NOMO-1 treated with DMSO at 0.1 percent for 48 hours (cell line): Measurements from ENCODE around the gene NR6A1.
"Not testable (repeated sequence)": the region's sequence is repeated elsewhere in the genome, so short reads cannot be mapped to it uniquely, and the experiment has no call there.

ENCODE experiments used
- DNase-seq: peaks from one replicate; lab custom pipeline; 2025; ENCODE audit not compliant: unreplicated experiment; lab: John Stamatoyannopoulos, UW

The NR6A1 gene

GRCh38 chr9:124761710-124762109, 9.4 kb downstream of the NR6A1 start:
- peak; percentile 89 for DNase-seq

DNA sequence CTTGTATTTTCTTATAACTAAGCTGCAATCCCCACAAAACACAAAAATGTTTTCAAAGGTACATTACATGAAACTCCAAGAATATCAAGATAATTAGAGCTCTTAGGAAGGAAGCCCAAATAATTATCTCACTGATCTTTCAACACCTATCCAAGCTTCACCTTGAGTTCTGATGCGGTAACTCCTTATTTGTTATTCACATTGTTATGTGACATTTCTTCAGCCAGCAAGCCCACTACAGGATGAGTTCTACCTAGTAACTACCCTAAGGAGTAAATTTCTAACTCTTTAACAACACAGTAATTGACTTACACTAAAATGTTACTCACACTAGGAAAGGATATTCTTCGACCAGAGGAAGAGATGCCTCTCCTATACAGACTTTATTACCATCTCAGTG, 9.9 kb downstream of the NR6A1 start:
- no peak for DNase-seq

DNA sequence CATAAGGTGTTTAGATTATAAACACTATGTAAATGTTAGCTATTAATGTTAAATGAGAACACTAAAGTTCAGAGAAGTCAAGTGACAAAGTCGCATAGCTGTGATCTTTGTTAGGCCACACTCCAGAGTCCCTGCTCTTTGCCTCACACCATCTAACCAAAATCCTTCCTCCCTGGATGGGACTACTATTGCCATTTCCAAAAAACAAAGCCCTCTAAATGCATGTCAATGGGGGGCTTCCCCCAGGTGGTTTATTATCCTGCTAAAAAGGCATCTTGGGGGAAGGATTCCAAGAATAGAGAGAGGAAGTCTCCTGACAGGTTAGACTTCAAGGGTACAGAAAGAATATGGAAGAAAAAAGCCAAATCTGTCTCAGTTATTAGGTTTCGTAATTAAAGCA, 10.4 kb downstream of the NR6A1 start:
- no peak for DNase-seq

DNA sequence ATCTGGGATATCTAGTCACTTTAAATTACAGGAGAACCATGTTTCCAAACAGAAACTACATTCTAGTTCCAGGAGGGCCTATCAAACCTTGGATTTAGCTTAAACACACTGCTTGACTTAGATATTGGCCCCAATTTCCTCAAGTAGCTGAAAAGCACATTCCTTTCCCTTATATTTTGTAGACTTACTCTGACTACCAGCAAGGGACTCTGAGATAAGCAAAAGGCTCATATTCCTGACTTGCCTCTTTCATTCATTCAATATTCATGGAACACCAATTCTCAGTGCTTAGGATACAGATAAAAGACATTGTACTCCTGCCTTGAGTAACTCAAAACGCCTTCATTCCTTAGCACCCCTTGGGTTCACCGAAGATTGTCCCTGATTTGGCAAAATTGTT, 11.8 kb downstream of the NR6A1 start:
- no peak for DNase-seq

GRCh38 chr9:124758691-124759090, 12.4 kb downstream of the NR6A1 start:
- DNase-seq: no peak

- peak; percentile 93 for DNase-seq
Measured at GRCh38 chr9:124758061-124758460, 13.1 kb downstream of the NR6A1 start.

GRCh38 chr9:124757616-124758015, 13.5 kb downstream of the NR6A1 start:
- no peak for DNase-seq

- no peak for DNase-seq
Measured at GRCh38 chr9:124756011-124756410, 15.1 kb downstream of the NR6A1 start.

GRCh38 chr9:124755061-124755460, 16.1 kb downstream of the NR6A1 start:
- DNase-seq: no peak

DNA sequence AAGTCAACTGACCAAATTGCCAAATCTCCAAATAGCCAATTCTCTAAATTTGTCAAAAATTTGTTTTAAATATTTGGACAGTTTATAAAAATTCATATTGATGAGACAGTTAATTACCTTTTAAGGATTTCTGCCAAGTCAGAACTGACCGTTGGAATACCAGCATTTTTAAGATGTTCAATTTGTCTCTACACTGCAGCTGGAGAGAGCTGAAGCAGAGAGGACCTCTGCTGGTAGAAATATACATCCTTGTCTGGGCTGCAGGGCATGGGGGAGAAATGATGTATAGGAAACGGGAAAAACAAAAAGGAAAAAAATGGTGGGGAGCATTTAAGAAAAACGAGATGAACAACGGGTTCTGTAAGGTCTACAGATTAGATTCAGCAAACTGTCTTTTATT, 16.8 kb downstream of the NR6A1 start:
- no peak for DNase-seq

- no peak for DNase-seq
Measured at GRCh38 chr9:124752967-124753366, 18.1 kb downstream of the NR6A1 start.

GRCh38 chr9:124749781-124750180, 21.3 kb downstream of the NR6A1 start:
- peak; percentile 40 for DNase-seq

- no peak for DNase-seq
Measured at GRCh38 chr9:124749284-124749683, 21.8 kb downstream of the NR6A1 start.

GRCh38 chr9:124747065-124747464, 24.0 kb downstream of the NR6A1 start:
- DNase-seq: no peak

GRCh38 chr9:124743686-124744348, 27.3 kb downstream of the NR6A1 start:
- DNase-seq: no peak

DNA sequence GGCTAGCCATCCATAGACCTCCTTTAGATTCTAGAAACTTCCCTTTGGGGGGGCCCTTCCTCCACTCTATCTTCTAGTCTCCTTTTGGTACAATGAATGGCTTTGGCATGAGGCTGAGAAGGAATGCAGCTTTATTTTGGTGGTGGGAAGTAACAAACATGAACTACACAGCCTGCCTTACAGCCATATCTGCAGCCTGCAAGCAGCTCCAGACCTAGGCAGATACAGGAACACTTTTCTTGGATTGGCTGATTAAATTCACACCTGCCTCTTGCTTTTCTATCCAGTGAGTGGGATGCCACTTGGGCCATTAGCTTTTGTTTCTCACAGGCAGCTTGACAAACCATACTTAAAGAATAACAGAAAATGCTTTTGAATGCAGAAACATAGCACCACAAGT, 28.2 kb downstream of the NR6A1 start:
- DNase-seq: no peak

- no peak for DNase-seq
Measured at GRCh38 chr9:124741662-124742061, 29.4 kb downstream of the NR6A1 start.

- no peak for DNase-seq
Measured at GRCh38 chr9:124741149-124741548, 30.0 kb downstream of the NR6A1 start.

- no peak for DNase-seq
Measured at GRCh38 chr9:124739360-124739759, 31.8 kb downstream of the NR6A1 start.

- not testable (repeated sequence) for DNase-seq
Measured at GRCh38 chr9:124738075-124738474, 33.0 kb downstream of the NR6A1 start.

GRCh38 chr9:124735121-124735520, 36.0 kb downstream of the NR6A1 start:
- no peak for DNase-seq

- DNase-seq: not testable (repeated sequence)
Measured at GRCh38 chr9:124734741-124735083, 36.4 kb downstream of the NR6A1 start.

DNA sequence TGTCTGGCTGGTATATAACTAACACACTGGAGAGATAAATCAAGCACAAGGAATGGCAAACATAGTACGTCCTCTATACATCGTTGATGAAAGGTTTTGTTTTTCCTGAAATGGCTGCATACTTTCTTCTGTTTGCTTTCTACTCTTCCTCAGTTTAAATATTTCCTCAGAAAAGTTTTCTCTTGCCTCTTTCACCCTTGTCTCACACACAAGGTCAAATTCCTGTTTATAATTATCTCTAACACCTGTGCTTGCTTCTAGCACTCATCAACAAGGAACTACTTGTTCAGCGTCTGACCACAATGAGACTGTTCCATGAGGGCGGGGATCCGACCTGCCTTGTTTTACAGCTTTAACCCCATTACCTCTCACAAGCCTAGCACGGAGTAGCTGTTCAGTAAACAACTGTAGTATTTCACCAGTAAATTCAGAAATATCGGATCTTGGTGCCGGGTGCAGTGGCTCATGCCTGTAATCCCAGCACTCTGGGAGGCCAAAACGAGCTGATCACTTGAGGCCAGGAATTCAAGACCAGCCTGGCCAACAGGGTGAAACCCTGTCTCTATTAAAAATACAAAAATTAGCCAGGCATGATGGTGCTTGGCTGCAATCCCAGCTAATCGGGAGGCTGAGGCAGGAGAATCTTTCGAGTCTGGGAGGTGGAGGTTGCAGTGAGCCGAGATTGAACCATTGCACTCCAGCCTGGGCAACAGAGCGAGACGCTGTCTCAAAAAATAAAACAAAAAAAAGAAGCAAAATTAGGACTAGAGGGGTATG, 37.0 kb downstream of the NR6A1 start:
- no peak for DNase-seq
